Fibroblast of mammary gland (primary cell): ENCODE data around the gene PTDSS2.
"Not testable (repeated sequence)": the region's sequence is repeated elsewhere in the genome, so short reads cannot be mapped to it uniquely, and the experiment has no call there.

Experiments used
- DNase-seq: peaks from one replicate; pipeline ENCODE4 v3.0.0-alpha.2; 2010; ENCODE audit warnings: low read depth
- H3K4me3 ChIP-seq: 2 replicates; pipeline ENCODE4 v1.5.1; 2011; ENCODE audit warnings: low read depth, mild to moderate bottlenecking, low read length, moderate library complexity; ENCODE audit not compliant: control insufficient read depth
- CTCF ChIP-seq: conservative IDR thresholded peaks from 2 replicates; pipeline ENCODE4 v1.5.1; 2011; ENCODE audit warnings: low read depth, low read length, inconsistent platforms; ENCODE audit not compliant: control insufficient read depth, insufficient read depth

PTDSS2 gene

GRCh38 chr11:449889-450808, at the start of gene PTDSS2:
TSS of gene PTDSS2 (plus strand) at chr11:450279. CDS start at chr11:450456, 177 bp downstream.
- DNase-seq = peak; percentile 94
- no peak for TF ChIP-seq CTCF
- peak within 1 kb of the TSS; percentile 72 for H3K4me3 ChIP-seq

GRCh38 chr11:401196-401595, 48.9 kb upstream of the PTDSS2 start:
- not testable (repeated sequence) for H3K4me3 ChIP-seq, DNase-seq

GRCh38 chr11:403021-403760, 46.9 kb upstream of the PTDSS2 start:
- no peak overlapping the region for H3K4me3 ChIP-seq
- TF ChIP-seq CTCF = no peak
- DNase-seq = no peak

- H3K4me3 ChIP-seq = no peak overlapping the region
- TF ChIP-seq CTCF = no peak
- no peak for DNase-seq
These were observed 46.2 kb upstream of the PTDSS2 start for GRCh38 chr11:403761-404431.

GRCh38 chr11:404551-405264, 45.4 kb upstream of the PTDSS2 start:
- TF ChIP-seq CTCF = no peak
- no peak for DNase-seq
- H3K4me3 ChIP-seq = no peak overlapping the region

GRCh38 chr11:405323-405953, 44.6 kb upstream of the PTDSS2 start:
- DNase-seq = peak; percentile 27
- H3K4me3 ChIP-seq = no peak overlapping the region
- TF ChIP-seq CTCF = no peak
